Measurements from ENCODE around the gene STRBP.

GRCh38 chr9:123081824-123082223 lies 186.6 kb downstream of the STRBP start:
- TF ChIP-seq CTCF (IDR thresholded peaks at IDR 0.05) (peak; percentile 38 to 64 (median 57)), POLR2A (IDR thresholded peaks at IDR 0.05) (no peak)
